ENCODE results near the gene PER2. TPM values are rescaled to one million over a fixed set of nuclear protein-coding genes. Genes with fewer than 3 reads are reported as not detected.

PER2 gene
- total and polyA plus RNA-seq, 2 of the 13 experiments (the other 11 are each of a cell fraction or from before 2014, with no cell fraction given) = 5.1 to 9.4 TPM

- TF ChIP-seq, protein P1, sequence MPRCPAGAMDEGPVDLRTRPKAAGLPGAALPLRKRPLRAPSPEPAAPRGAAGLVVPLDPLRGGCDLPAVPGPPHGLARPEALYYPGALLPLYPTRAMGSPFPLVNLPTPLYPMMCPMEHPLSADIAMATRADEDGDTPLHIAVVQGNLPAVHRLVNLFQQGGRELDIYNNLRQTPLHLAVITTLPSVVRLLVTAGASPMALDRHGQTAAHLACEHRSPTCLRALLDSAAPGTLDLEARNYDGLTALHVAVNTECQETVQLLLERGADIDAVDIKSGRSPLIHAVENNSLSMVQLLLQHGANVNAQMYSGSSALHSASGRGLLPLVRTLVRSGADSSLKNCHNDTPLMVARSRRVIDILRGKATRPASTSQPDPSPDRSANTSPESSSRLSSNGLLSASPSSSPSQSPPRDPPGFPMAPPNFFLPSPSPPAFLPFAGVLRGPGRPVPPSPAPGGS (CRISPR knock-in tag; IDR thresholded peaks at IDR 0.05) = peak; percentile 91
- peak; percentile 57 for TF ChIP-seq MEF2D (CRISPR knock-in tag; IDR thresholded peaks at IDR 0.05)
- TF ChIP-seq, protein P2, sequence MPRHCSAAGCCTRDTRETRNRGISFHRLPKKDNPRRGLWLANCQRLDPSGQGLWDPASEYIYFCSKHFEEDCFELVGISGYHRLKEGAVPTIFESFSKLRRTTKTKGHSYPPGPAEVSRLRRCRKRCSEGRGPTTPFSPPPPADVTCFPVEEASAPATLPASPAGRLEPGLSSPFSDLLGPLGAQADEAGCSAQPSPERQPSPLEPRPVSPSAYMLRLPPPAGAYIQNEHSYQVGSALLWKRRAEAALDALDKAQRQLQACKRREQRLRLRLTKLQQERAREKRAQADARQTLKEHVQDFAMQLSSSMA (CRISPR knock-in tag; IDR thresholded peaks at IDR 0.05) = peak; percentile 69; the same call in 1 of the 2 replicates
- peak; percentile 54; the same call in 1 of the 2 replicates for TF ChIP-seq ZNF430 (CRISPR knock-in tag; IDR thresholded peaks at IDR 0.05)
- TF ChIP-seq KLF13 (CRISPR knock-in tag; IDR thresholded peaks at IDR 0.05) = no peak
- no peak for TF ChIP-seq KLF11 (CRISPR knock-in tag; IDR thresholded peaks at IDR 0.05)
- TF ChIP-seq BCL6 (CRISPR knock-in tag; IDR thresholded peaks at IDR 0.05) = peak; percentile 67
- peak; percentile 12; the same call in 1 of the 2 replicates for TF ChIP-seq HES4 (CRISPR knock-in tag; IDR thresholded peaks at IDR 0.05; ENCODE audit: borderline replicate concordance)
- TF ChIP-seq EED (CRISPR knock-in tag; IDR thresholded peaks at IDR 0.05) = peak; percentile 44; the same call in 1 of the 2 replicates
- peak; percentile 95 for TF ChIP-seq NFYB (CRISPR knock-in tag; IDR thresholded peaks at IDR 0.05)
- TF ChIP-seq NFRKB (IDR thresholded peaks at IDR 0.05) = no peak
- TF ChIP-seq, protein P3, sequence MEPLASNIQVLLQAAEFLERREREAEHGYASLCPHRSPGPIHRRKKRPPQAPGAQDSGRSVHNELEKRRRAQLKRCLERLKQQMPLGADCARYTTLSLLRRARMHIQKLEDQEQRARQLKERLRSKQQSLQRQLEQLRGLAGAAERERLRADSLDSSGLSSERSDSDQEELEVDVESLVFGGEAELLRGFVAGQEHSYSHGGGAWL (CRISPR knock-in tag; IDR thresholded peaks at IDR 0.05) = peak; percentile 92; the same call in 1 of the 2 replicates
- no peak for TF ChIP-seq KDM5A (IDR thresholded peaks at IDR 0.05; ENCODE audit: borderline replicate concordance, low read length)
- TF ChIP-seq KLF15 (CRISPR knock-in tag; IDR thresholded peaks at IDR 0.05; ENCODE audit: borderline replicate concordance) = no peak
- TF ChIP-seq ZBTB21 (CRISPR knock-in tag; IDR thresholded peaks at IDR 0.05) = 0 out of 2 replicates have a peak, but pooled peaks have one; percentile 22
- TF ChIP-seq JARID2 (CRISPR knock-in tag; IDR thresholded peaks at IDR 0.05; ENCODE audit: insufficient replicate concordance) = peak; percentile 46
- TF ChIP-seq, protein P4, sequence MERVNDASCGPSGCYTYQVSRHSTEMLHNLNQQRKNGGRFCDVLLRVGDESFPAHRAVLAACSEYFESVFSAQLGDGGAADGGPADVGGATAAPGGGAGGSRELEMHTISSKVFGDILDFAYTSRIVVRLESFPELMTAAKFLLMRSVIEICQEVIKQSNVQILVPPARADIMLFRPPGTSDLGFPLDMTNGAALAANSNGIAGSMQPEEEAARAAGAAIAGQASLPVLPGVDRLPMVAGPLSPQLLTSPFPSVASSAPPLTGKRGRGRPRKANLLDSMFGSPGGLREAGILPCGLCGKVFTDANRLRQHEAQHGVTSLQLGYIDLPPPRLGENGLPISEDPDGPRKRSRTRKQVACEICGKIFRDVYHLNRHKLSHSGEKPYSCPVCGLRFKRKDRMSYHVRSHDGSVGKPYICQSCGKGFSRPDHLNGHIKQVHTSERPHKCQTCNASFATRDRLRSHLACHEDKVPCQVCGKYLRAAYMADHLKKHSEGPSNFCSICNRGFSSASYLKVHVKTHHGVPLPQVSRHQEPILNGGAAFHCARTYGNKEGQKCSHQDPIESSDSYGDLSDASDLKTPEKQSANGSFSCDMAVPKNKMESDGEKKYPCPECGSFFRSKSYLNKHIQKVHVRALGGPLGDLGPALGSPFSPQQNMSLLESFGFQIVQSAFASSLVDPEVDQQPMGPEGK (CRISPR knock-in tag; IDR thresholded peaks at IDR 0.05) = peak; percentile 5
- no peak for TF ChIP-seq ZNF713 (CRISPR knock-in tag; IDR thresholded peaks at IDR 0.05)
- no peak for TF ChIP-seq ZNF720 (CRISPR knock-in tag; IDR thresholded peaks at IDR 0.05)
- peak; percentile 89 for TF ChIP-seq KAT8 (CRISPR knock-in tag; IDR thresholded peaks at IDR 0.05)
- TF ChIP-seq ZNF12 (CRISPR knock-in tag; IDR thresholded peaks at IDR 0.05) = peak; percentile 9; the same call in 1 of the 2 replicates
- TF ChIP-seq NFE2 (CRISPR knock-in tag; IDR thresholded peaks at IDR 0.05) = no peak
- TF ChIP-seq HOXA3 (CRISPR knock-in tag; IDR thresholded peaks at IDR 0.05) = peak; percentile 96
- no peak for TF ChIP-seq TCF12 (IDR thresholded peaks at IDR 0.05)
- 0 out of 2 replicates have a peak, but pooled peaks have one; percentile 7 for TF ChIP-seq TCF12 (CRISPR knock-in tag; IDR thresholded peaks at IDR 0.05)
- TF ChIP-seq ZNF850 (CRISPR knock-in tag; conservative IDR thresholded peaks at IDR 0.05) = no peak
These were observed 502 bp upstream of the PER2 start (continued) for GRCh38 chr2:238288650-238289573.
